Kidney (tissue), 14 donors: ENCODE results near the gene PLEKHM2. TPM values are rescaled to one million over a fixed set of nuclear protein-coding genes. Genes with fewer than 3 reads are reported as not detected.

ENCODE experiments used
- DNase-seq, 5 donors: peaks; one replicate each; pipeline ENCODE4 v3.0.0-alpha.2; 2013 to 2020
- FAIRE-seq: peaks from 2 replicates; lab custom pipeline; 2012; peaks lifted over from hg19 to GRCh38; lab: Jason Lieb, UNC
- H3K27ac ChIP-seq, 2 donors: one replicate each; pipeline ENCODE4 v1.7.0; 2013; ENCODE audit warnings: low read depth in 2 of 2, low read length in 2 of 2, inconsistent platforms in 1 of 2
- H3K27me3 ChIP-seq: one replicate; pipeline ENCODE4 v1.7.1; 2013; ENCODE audit warnings: low read length, inconsistent platforms; ENCODE audit not compliant: control insufficient read depth, insufficient read depth
- H3K36me3 ChIP-seq, 3 donors: one replicate each; pipeline versions ENCODE4 v1.7.0 to v1.7.1; 2013; ENCODE audit warnings: low read length in 3 of 3, control low read depth in 1 of 3, inconsistent platforms in 1 of 3; ENCODE audit not compliant: insufficient read depth in 3 of 3, control insufficient read depth in 2 of 3
- H3K4me1 ChIP-seq, 3 donors: one replicate each; pipeline versions ENCODE4 v1.7.0 to v1.7.1; 2013; ENCODE audit warnings: low read length in 3 of 3, inconsistent platforms in 1 of 3, low read depth in 1 of 3; ENCODE audit not compliant: control insufficient read depth in 2 of 3, insufficient read depth in 2 of 3
- H3K4me3 ChIP-seq, 3 donors: one replicate each; pipeline versions ENCODE4 v1.7.0 to v1.8.1; 2013; ENCODE audit warnings: low read length in 3 of 3, control low read depth in 1 of 3, inconsistent platforms in 1 of 3
- H3K9ac ChIP-seq, 3 donors: one replicate each; pipeline versions ENCODE4 v1.7.0 to v1.7.1; 2013; ENCODE audit warnings: low read length in 3 of 3, control low read depth in 1 of 3, inconsistent platforms in 1 of 3
- H3K9me3 ChIP-seq, 3 donors: one replicate each; pipeline versions ENCODE4 v1.7.0 to v1.7.1; 2013; ENCODE audit warnings: low read length in 3 of 3, control low read depth in 1 of 3, inconsistent platforms in 1 of 3; ENCODE audit not compliant: control insufficient read depth in 2 of 3, insufficient read depth in 1 of 3
- CTCF ChIP-seq: IDR thresholded peaks from 3 replicates; pipeline ENCODE4 v1.5.1; 2012; ENCODE audit warnings: mild to moderate bottlenecking, moderate library complexity, borderline replicate concordance; ENCODE audit not compliant: insufficient read depth; ENCODE audit errors: extremely low read depth
- intact Hi-C: fragments of 100-400 bp; cut with DNase I; formaldehyde crosslinking; loops from one replicate; pipeline ENCODE4 v1.11.1; 2022
- polyA plus RNA-seq: library from polyadenylated mRNA; stranded (reverse); fragments of 350-450 nt; fragmentation: Illumina TruSeq; extraction: RNeasy Lipid Tissue Mini Kit (QIAGEN cat#74804); gene quantifications from one replicate; pipeline ENCODE4 v1.2.3, GENCODE V29; 2014; ENCODE audit warnings: low read depth, low replicate concordance; ENCODE audit not compliant: insufficient read depth
- total RNA-seq: library from RNA; stranded (reverse); fragmentation: NEBNext Ultra II Directional; extraction: Animal tissue kit (Norgen Biotek cat#: 25700); gene quantifications from one replicate; pipeline ENCODE4 v1.2.1, GENCODE V29; 2021
- donor health status: control.
- donor health status: control.
- donor health status: control.
- donor health status: control.
- donor health status: control.
- donor health status: DM: yes; HTN: yes; CAD: no.
- donor health status: Normal renal cell carcinoma (clear cell type).

Gene PLEKHM2
- total and polyA plus RNA-seq, 2 donors from 2014 or later: 21.7 to 65.7 TPM

GRCh38 chr1:15764890-15765289 is 80.8 kb downstream of the PLEKHM2 start:
- H3K36me3 ChIP-seq: peaks cover 0 to 6% (median 0%) of the 10 kb centered on the region in 3 donors
- H3K9me3 ChIP-seq: no peaks in the 10 kb centered on the region
- DNase-seq (no peak), FAIRE-seq (no peak)
- peaks cover 0 to 9% (median 0%) of the 10 kb centered on the region in 3 donors for H3K4me1 ChIP-seq
- no peak overlapping the region for H3K4me3 ChIP-seq
- no peaks in the 10 kb centered on the region for H3K27me3 ChIP-seq
- no peak for TF ChIP-seq CTCF
- intact Hi-C loops: no loop called here
- H3K27ac ChIP-seq: no peak overlapping the region
- H3K9ac ChIP-seq: no peak overlapping the region

GRCh38 chr1:15765495-15766194 is 81.5 kb downstream of the PLEKHM2 start:
- no peak overlapping the region for H3K27ac ChIP-seq
- no peak overlapping the region for H3K4me3 ChIP-seq
- FAIRE-seq (no peak), DNase-seq (no peak)
- H3K9me3 ChIP-seq: no peaks in the 10 kb centered on the region
- H3K36me3 ChIP-seq: peaks cover 0 to 10% (median 0%) of the 10 kb centered on the region in 3 donors
- no peak overlapping the region for H3K9ac ChIP-seq
- intact Hi-C loops: no loop called here
- no peak for TF ChIP-seq CTCF
- peaks cover 0 to 9% (median 0%) of the 10 kb centered on the region in 3 donors for H3K4me1 ChIP-seq
- no peaks in the 10 kb centered on the region for H3K27me3 ChIP-seq

- no peak overlapping the region for H3K27ac ChIP-seq
- H3K4me3 ChIP-seq: no peak overlapping the region
- DNase-seq (peak in 1 of 5 donors; percentile 33), FAIRE-seq (no peak)
- H3K9me3 ChIP-seq: no peaks in the 10 kb centered on the region
- intact Hi-C loops: no loop called here
- peaks cover 0 to 18% (median 0%) of the 10 kb centered on the region in 3 donors for H3K36me3 ChIP-seq
- TF ChIP-seq CTCF: no peak
- H3K27me3 ChIP-seq: no peaks in the 10 kb centered on the region
- peaks cover 0 to 6% (median 0%) of the 10 kb centered on the region in 3 donors for H3K4me1 ChIP-seq
- peak overlapping the region in 1 of 3 donors; percentile 7 for H3K9ac ChIP-seq
Observed at GRCh38 chr1:15767941-15768340, 83.8 kb downstream of the PLEKHM2 start.
